Neural cell (in vitro differentiated cells): Measurements from ENCODE around the gene GADD45A. TPM values are rescaled to one million over a fixed set of nuclear protein-coding genes. Genes with fewer than 3 reads are reported as not detected.

Experiments used
- H2AFZ ChIP-seq: fragments of 200-600, 300-800 bp; sonication (generic), shearing (Covaris generic); 2 replicates; pipeline ENCODE4 v1.6.0; 2014; ENCODE audit warnings: low read depth, mild to moderate bottlenecking, antibody characterized with exemption, low read length, moderate library complexity
- H3F3A ChIP-seq: fragments of 200-600 bp; shearing (Covaris generic); 2 replicates; pipeline ENCODE4 v1.6.1; 2016; ENCODE audit warnings: mild to moderate bottlenecking, moderate library complexity, mixed read lengths, antibody characterized with exemption, low read length; ENCODE audit not compliant: insufficient read depth, poor library complexity, severe bottlenecking
- H3K27ac ChIP-seq: fragments of 200-600, 300-800 bp; sonication (generic), shearing (Covaris generic); 2 replicates; pipeline ENCODE4 v1.5.1; 2014; ENCODE audit warnings: mild to moderate bottlenecking, low read length, moderate library complexity
- H3K27me3 ChIP-seq: fragments of 300-800, 200-600 bp; sonication (generic), shearing (Covaris generic); 2 replicates; pipeline ENCODE4 v1.6.0; 2014; ENCODE audit warnings: mild to moderate bottlenecking, low read depth, low read length, moderate library complexity; ENCODE audit not compliant: insufficient read depth
- H3K36me3 ChIP-seq: fragments of 300-800, 200-600 bp; sonication (generic), shearing (Covaris generic); 2 replicates; pipeline ENCODE4 v1.5.1; 2014; ENCODE audit warnings: mild to moderate bottlenecking, antibody characterized with exemption, low read length, moderate library complexity; ENCODE audit not compliant: insufficient read depth
- H3K4me2 ChIP-seq: fragments of 300-800, 200-600 bp; sonication (generic), shearing (Covaris generic); 2 replicates; pipeline ENCODE4 v1.6.0; 2014; ENCODE audit warnings: mild to moderate bottlenecking, low read length
- H3K4me3 ChIP-seq: fragments of 300-800, 200-600 bp; sonication (generic), shearing (Covaris generic); 2 replicates; pipeline ENCODE4 v1.5.1; 2014; ENCODE audit warnings: mild to moderate bottlenecking, low read length, moderate library complexity
- H3K79me2 ChIP-seq: fragments of 200-600 bp; shearing (Covaris generic); replicated peaks from 2 replicates; pipeline ENCODE4 v1.6.0; 2014; ENCODE audit warnings: mild to moderate bottlenecking, low read length, moderate library complexity; ENCODE audit not compliant: insufficient read depth
- H3K9ac ChIP-seq: fragments of 300-800, 200-600 bp; sonication (generic), shearing (Covaris generic); 2 replicates; pipeline ENCODE4 v1.6.1; 2016; ENCODE audit warnings: mild to moderate bottlenecking, low read length, mixed read lengths
- H3K9me2 ChIP-seq: fragments of 200-600 bp; shearing (Covaris generic); 2 replicates; pipeline ENCODE4 v1.6.1; 2016; ENCODE audit warnings: mild to moderate bottlenecking, low read length, mixed read lengths; ENCODE audit not compliant: insufficient read depth
- H3K9me3 ChIP-seq: fragments of 200-600, 300-800 bp; sonication (generic), shearing (Covaris generic); 2 replicates; pipeline ENCODE4 v1.6.1; 2016; ENCODE audit warnings: mild to moderate bottlenecking, mixed run types, low read length, moderate library complexity, mixed read lengths
- H4K20me1 ChIP-seq: fragments of 200-600 bp; shearing (Covaris generic); 2 replicates; pipeline ENCODE4 v1.6.1; 2016; ENCODE audit warnings: mild to moderate bottlenecking, mixed run types; ENCODE audit not compliant: insufficient read depth
- EP300 ChIP-seq: fragments of 450-650 bp; conservative IDR thresholded peaks from 2 replicates; pipeline ENCODE4 v1.6.1; 2014; ENCODE audit warnings: antibody characterized with exemption, mild to moderate bottlenecking, moderate library complexity; ENCODE audit not compliant: poor library complexity, severe bottlenecking
- EZH2 ChIP-seq: fragments of 200-600, 300-800 bp; shearing (Covaris generic), sonication (generic); IDR thresholded peaks from 2 replicates; pipeline ENCODE4 v1.6.1; 2014; ENCODE audit warnings: antibody characterized with exemption, low read length, borderline replicate concordance, mild to moderate bottlenecking; ENCODE audit not compliant: insufficient read depth, poor library complexity, severe bottlenecking
- MXI1 ChIP-seq: fragments of 450-650 bp; conservative IDR thresholded peaks from 2 replicates; pipeline ENCODE4 v1.6.1; 2014; ENCODE audit warnings: antibody characterized with exemption, mild to moderate bottlenecking; ENCODE audit not compliant: poor library complexity, severe bottlenecking
- POLR2AphosphoS5 ChIP-seq: IDR thresholded peaks from 2 replicates; pipeline ENCODE4 v1.6.1; 2012
- RAD21 ChIP-seq: fragments of 450-650 bp; conservative IDR thresholded peaks from 2 replicates; pipeline ENCODE4 v1.6.1; 2014; ENCODE audit warnings: antibody characterized with exemption, mild to moderate bottlenecking, moderate library complexity
- SMC3 ChIP-seq: fragments of 450-650 bp; conservative IDR thresholded peaks from 2 replicates; pipeline ENCODE4 v1.6.1; 2014; ENCODE audit warnings: antibody characterized with exemption, mild to moderate bottlenecking, moderate library complexity; ENCODE audit not compliant: poor library complexity
- TAF1 ChIP-seq: IDR thresholded peaks from 2 replicates; pipeline ENCODE4 v1.6.1; 2012; ENCODE audit warnings: low read depth
- polyA plus RNA-seq: library from polyadenylated mRNA; depleted of rRNA; stranded (reverse); fragments of >200 nt; gene quantifications from 2 replicates; pipeline ENCODE4 v1.2.3, GENCODE V29; 2014
- TF ChIP-seq, protein P1 (sequence below): fragments of 450-650 bp; IDR thresholded peaks from 2 replicates; pipeline ENCODE4 v1.5.1; 2014; ENCODE audit warnings: antibody characterized with exemption, mild to moderate bottlenecking, moderate library complexity; ENCODE audit not compliant: poor library complexity, severe bottlenecking
- TF ChIP-seq, protein P2 (sequence below): IDR thresholded peaks from 2 replicates; pipeline ENCODE4 v1.6.1; 2012; ENCODE audit warnings: borderline replicate concordance

The GADD45A gene
- polyA plus RNA-seq, 1 donor from 2014 or later: 13.7 TPM

DNA sequence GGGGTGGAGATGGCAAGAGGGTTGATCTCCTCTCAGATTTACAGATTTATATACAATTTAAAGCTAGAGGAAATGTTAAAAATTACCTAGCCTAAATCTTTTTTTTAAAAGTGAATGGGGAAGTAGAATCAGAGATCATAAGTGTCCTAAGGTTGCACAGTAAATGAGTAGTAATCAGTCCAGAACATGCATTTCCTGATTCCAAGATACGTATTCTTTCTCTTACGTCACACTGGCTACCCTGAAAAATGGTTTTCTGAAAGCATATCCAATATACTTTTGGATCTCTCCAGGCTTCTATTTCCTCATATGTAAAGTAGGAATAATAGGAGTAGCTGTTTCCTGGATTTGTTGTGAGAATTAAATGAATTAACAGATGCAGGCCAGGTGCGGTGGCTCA is 11.7 kb downstream of the GADD45A start:
- Histone ChIP-seq H3K9me2 (no peaks in the 10 kb centered on the region), H3K36me3 (no peaks in the 10 kb centered on the region), H3K4me3 (no peak overlapping the region), H3K79me2 (no peaks in the 10 kb centered on the region), H3K27ac (no peak overlapping the region), H3F3A (no peaks in the 10 kb centered on the region), H3K27me3 (no peaks in the 10 kb centered on the region), H3K9ac (no peak overlapping the region), H2AFZ (no peak overlapping the region), H3K9me3 (no peaks in the 10 kb centered on the region), H4K20me1 (no peaks in the 10 kb centered on the region), H3K4me2 (no peak overlapping the region)
- TF ChIP-seq TAF1: no peak
- TF ChIP-seq POLR2AphosphoS5: no peak
- no peak for TF ChIP-seq EP300
- no peak for TF ChIP-seq SMC3
- no peak for TF ChIP-seq RAD21
- TF ChIP-seq, protein P1, sequence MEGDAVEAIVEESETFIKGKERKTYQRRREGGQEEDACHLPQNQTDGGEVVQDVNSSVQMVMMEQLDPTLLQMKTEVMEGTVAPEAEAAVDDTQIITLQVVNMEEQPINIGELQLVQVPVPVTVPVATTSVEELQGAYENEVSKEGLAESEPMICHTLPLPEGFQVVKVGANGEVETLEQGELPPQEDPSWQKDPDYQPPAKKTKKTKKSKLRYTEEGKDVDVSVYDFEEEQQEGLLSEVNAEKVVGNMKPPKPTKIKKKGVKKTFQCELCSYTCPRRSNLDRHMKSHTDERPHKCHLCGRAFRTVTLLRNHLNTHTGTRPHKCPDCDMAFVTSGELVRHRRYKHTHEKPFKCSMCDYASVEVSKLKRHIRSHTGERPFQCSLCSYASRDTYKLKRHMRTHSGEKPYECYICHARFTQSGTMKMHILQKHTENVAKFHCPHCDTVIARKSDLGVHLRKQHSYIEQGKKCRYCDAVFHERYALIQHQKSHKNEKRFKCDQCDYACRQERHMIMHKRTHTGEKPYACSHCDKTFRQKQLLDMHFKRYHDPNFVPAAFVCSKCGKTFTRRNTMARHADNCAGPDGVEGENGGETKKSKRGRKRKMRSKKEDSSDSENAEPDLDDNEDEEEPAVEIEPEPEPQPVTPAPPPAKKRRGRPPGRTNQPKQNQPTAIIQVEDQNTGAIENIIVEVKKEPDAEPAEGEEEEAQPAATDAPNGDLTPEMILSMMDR: no peak
- no peak for TF ChIP-seq EZH2
- no peak for TF ChIP-seq MXI1
- TF ChIP-seq, protein P2, sequence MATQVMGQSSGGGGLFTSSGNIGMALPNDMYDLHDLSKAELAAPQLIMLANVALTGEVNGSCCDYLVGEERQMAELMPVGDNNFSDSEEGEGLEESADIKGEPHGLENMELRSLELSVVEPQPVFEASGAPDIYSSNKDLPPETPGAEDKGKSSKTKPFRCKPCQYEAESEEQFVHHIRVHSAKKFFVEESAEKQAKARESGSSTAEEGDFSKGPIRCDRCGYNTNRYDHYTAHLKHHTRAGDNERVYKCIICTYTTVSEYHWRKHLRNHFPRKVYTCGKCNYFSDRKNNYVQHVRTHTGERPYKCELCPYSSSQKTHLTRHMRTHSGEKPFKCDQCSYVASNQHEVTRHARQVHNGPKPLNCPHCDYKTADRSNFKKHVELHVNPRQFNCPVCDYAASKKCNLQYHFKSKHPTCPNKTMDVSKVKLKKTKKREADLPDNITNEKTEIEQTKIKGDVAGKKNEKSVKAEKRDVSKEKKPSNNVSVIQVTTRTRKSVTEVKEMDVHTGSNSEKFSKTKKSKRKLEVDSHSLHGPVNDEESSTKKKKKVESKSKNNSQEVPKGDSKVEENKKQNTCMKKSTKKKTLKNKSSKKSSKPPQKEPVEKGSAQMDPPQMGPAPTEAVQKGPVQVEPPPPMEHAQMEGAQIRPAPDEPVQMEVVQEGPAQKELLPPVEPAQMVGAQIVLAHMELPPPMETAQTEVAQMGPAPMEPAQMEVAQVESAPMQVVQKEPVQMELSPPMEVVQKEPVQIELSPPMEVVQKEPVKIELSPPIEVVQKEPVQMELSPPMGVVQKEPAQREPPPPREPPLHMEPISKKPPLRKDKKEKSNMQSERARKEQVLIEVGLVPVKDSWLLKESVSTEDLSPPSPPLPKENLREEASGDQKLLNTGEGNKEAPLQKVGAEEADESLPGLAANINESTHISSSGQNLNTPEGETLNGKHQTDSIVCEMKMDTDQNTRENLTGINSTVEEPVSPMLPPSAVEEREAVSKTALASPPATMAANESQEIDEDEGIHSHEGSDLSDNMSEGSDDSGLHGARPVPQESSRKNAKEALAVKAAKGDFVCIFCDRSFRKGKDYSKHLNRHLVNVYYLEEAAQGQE: no peak

DNA sequence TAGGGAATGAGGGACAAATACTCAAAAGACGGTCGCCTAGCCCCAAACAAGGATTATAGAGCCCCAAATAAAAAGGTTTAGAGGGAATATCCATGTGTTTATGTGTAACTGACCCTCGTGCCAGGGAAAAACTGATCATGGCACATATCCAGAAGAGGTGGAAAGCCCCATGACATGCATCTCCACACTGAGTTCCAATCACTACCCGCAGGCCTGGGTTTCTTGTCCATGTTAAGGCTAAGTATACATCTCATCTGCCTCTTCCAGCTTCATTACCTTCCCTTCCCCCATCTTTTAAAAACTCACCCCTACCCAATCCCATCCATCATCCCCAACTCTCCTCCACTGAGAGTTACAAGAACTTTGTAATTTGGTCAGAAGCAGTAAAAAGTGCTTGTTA is 15.2 kb downstream of the GADD45A start:
- Histone ChIP-seq H3F3A (no peaks in the 10 kb centered on the region), H2AFZ (no peak overlapping the region), H3K4me2 (no peak overlapping the region), H3K9me2 (no peaks in the 10 kb centered on the region), H4K20me1 (no peaks in the 10 kb centered on the region), H3K9ac (no peak overlapping the region), H3K4me3 (no peak overlapping the region), H3K27me3 (no peaks in the 10 kb centered on the region), H3K79me2 (no peaks in the 10 kb centered on the region), H3K9me3 (no peaks in the 10 kb centered on the region), H3K36me3 (no peaks in the 10 kb centered on the region), H3K27ac (no peak overlapping the region)
- TF ChIP-seq, protein P2: no peak
